NCI-H774 (cell line): ENCODE data around the gene CAMTA1.

Experiments
- DNase-seq: peaks from one replicate; lab custom pipeline; 2025; lab: John Stamatoyannopoulos, UW

CAMTA1 gene

GRCh38 chr1:7040969-7041695 lies 255.9 kb downstream of the CAMTA1 start:
- DNase-seq, result no peak

GRCh38 chr1:7042322-7043190 lies 257.3 kb downstream of the CAMTA1 start:
- DNase-seq, result no peak

- no peak for DNase-seq
Measured at GRCh38 chr1:7043191-7043549, 257.9 kb downstream of the CAMTA1 start.

GRCh38 chr1:7043719-7044535 lies 258.7 kb downstream of the CAMTA1 start:
- DNase-seq, result no peak

GRCh38 chr1:7045897-7046296 lies 260.6 kb downstream of the CAMTA1 start:
- DNase-seq, result no peak

- DNase-seq, result no peak
Measured at GRCh38 chr1:7046314-7046713, 261.1 kb downstream of the CAMTA1 start.

- DNase-seq, result no peak
Measured at GRCh38 chr1:7046891-7047290, 261.6 kb downstream of the CAMTA1 start.

GRCh38 chr1:7047866-7048265 lies 262.6 kb downstream of the CAMTA1 start:
- no peak for DNase-seq

GRCh38 chr1:7048395-7048794 lies 263.1 kb downstream of the CAMTA1 start:
- DNase-seq, result no peak

- DNase-seq, result no peak
Measured at GRCh38 chr1:7049913-7050625, 264.8 kb downstream of the CAMTA1 start.

GRCh38 chr1:7050751-7051665 lies 265.8 kb downstream of the CAMTA1 start:
- no peak for DNase-seq

- no peak for DNase-seq
Measured at GRCh38 chr1:7052701-7053100, 267.4 kb downstream of the CAMTA1 start.

- no peak for DNase-seq
Measured at GRCh38 chr1:7060745-7061144, 275.5 kb downstream of the CAMTA1 start.

GRCh38 chr1:7062346-7063061 lies 277.2 kb downstream of the CAMTA1 start:
- DNase-seq, result no peak

- DNase-seq, result no peak
Measured at GRCh38 chr1:7063981-7064380, 278.7 kb downstream of the CAMTA1 start.

- DNase-seq, result no peak
Measured at GRCh38 chr1:7068552-7068951, 283.3 kb downstream of the CAMTA1 start.

- no peak for DNase-seq
Measured at GRCh38 chr1:7069931-7070330, 284.7 kb downstream of the CAMTA1 start.

- DNase-seq, result peak; percentile 36
Measured at GRCh38 chr1:7070389-7071029, 285.3 kb downstream of the CAMTA1 start.

GRCh38 chr1:7076117-7076516 lies 290.9 kb downstream of the CAMTA1 start:
- DNase-seq, result no peak

- DNase-seq, result no peak
Measured at GRCh38 chr1:7076572-7076971, 291.3 kb downstream of the CAMTA1 start.
